Right lobe of liver (tissue), 4 donors: ENCODE data around the gene GOLPH3.

Experiments
- POLR2A ChIP-seq: fragments of 450-650 bp; IDR thresholded peaks from one replicate; pipeline ENCODE4 v1.6.1; 2017; ENCODE audit warnings: antibody characterized with exemption, mild to moderate bottlenecking
- TF ChIP-seq, protein P1 (sequence below), 4 donors: fragments of 200-600 bp in 3 of 4; fragments of 450-650 bp in 1 of 4; IDR thresholded peaks; one replicate each; pipeline versions ENCODE4 v1.5.1 to v1.8.0; 2016 to 2022; ENCODE audit warnings: antibody characterized with exemption in 4 of 4, mild to moderate bottlenecking in 2 of 4
- donor health status: DM: no; HTN: no; CAD: no.
- donor health status: DM: no; HTN: no; CAD: no.
- donor health status: DM: no; HTN: yes; CAD: no.

DNA sequence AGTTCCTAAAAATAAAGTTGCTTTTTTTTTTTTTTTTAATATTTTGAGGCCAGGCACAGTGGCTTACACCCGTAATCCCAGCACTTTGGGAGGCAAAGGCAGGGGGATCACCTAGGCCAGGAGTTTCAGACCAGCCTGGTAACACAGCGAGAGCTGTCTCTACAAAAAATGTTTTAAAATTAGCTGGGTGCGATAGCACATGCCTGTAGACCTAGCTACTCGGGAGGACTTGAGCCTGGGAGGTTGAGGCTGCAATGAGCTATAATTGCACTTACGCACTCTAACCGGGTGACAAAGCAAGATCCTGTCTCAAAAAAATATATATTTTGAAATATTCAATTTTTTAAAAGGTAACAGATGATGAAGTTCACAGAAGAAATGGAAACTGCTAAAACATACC, 22.9 kb downstream of the GOLPH3 start:
- TF ChIP-seq, protein P1, sequence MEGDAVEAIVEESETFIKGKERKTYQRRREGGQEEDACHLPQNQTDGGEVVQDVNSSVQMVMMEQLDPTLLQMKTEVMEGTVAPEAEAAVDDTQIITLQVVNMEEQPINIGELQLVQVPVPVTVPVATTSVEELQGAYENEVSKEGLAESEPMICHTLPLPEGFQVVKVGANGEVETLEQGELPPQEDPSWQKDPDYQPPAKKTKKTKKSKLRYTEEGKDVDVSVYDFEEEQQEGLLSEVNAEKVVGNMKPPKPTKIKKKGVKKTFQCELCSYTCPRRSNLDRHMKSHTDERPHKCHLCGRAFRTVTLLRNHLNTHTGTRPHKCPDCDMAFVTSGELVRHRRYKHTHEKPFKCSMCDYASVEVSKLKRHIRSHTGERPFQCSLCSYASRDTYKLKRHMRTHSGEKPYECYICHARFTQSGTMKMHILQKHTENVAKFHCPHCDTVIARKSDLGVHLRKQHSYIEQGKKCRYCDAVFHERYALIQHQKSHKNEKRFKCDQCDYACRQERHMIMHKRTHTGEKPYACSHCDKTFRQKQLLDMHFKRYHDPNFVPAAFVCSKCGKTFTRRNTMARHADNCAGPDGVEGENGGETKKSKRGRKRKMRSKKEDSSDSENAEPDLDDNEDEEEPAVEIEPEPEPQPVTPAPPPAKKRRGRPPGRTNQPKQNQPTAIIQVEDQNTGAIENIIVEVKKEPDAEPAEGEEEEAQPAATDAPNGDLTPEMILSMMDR (IDR thresholded peaks at IDR 0.05), result no peak
- TF ChIP-seq POLR2A, result no peak
